Endothelial cell of umbilical vein (primary cell): ENCODE results near the gene DDX31. TPM values are rescaled to one million over a fixed set of nuclear protein-coding genes. Genes with fewer than 3 reads are reported as not detected.

Experiments
- BruUV-seq: library from RNA; stranded (reverse); fragments of 400-500 nt; replicated peaks from 2 replicates; lab custom pipeline; 2021; lab: Mats Ljungman, UMichigan
- CTCF ChIA-PET: fragments of 300-600, 350-600 bp; sonication (Branson Sonifier 250); formaldehyde crosslinking; loops from one replicate; lab custom pipeline; 2021; ENCODE audit warnings: antibody characterized with exemption, inconsistent platforms; lab: Charles Lee
- POLR2A ChIA-PET: fragments of 300-600, 350-600 bp; sonication (Branson Sonifier 250); formaldehyde crosslinking; loops from one replicate; lab custom pipeline; 2021; ENCODE audit warnings: antibody characterized with exemption, inconsistent platforms; lab: Charles Lee
- DNase-seq: peaks from one replicate; pipeline ENCODE4 v3.0.0-alpha.2; 2011; ENCODE audit warnings: low read depth, low spot score
- FAIRE-seq: peaks from 2 replicates; lab custom pipeline; 2011; peaks lifted over from hg19 to GRCh38; lab: Jason Lieb, UNC
- H2AFZ ChIP-seq: 2 replicates; pipeline ENCODE4 v1.6.0; 2012; ENCODE audit warnings: low read depth, low read length, control low read depth, inconsistent platforms
- H3K27ac ChIP-seq: 2 replicates; pipeline ENCODE4 v1.5.1; 2011; ENCODE audit warnings: low read depth, mild to moderate bottlenecking, control low read depth, low read length, moderate library complexity; ENCODE audit not compliant: insufficient read depth
- H3K27me3 ChIP-seq, 2 experiments: 2 replicates each; pipeline versions ENCODE4 v1.6.0 to v1.6.1; 2011; ENCODE audit warnings: low read length in 2 of 2, mixed read lengths in 1 of 2; ENCODE audit not compliant: control insufficient read depth in 2 of 2, insufficient read depth in 2 of 2
- H3K36me3 ChIP-seq, 2 experiments: 2 replicates in 1 of 2; 3 replicates in 1 of 2; pipeline ENCODE4 v1.5.1; 2011; ENCODE audit warnings: low read length in 2 of 2, mild to moderate bottlenecking in 1 of 2, moderate library complexity in 1 of 2; ENCODE audit not compliant: control insufficient read depth in 2 of 2, insufficient read depth in 2 of 2; ENCODE audit errors: extremely low read depth in 1 of 2
- H3K4me1 ChIP-seq: 3 replicates; pipeline ENCODE4 v1.5.1; 2011; ENCODE audit warnings: mild to moderate bottlenecking, low read length; ENCODE audit not compliant: control insufficient read depth, insufficient read depth; ENCODE audit errors: extremely low read depth
- H3K4me2 ChIP-seq: 2 replicates; pipeline ENCODE4 v1.6.1; 2011; ENCODE audit warnings: low read length, control low read depth, mixed read lengths; ENCODE audit not compliant: insufficient read depth
- H3K4me3 ChIP-seq, 3 experiments: fragments of 200-600 bp in 1 of 3; sonication (generic), shearing (Covaris generic) in 1 of 3; replicated peaks in 1 of 3; 2 replicates each; pipeline ENCODE4 v1.5.1; 2011 to 2016; ENCODE audit warnings: control low read depth in 3 of 3, low read length in 3 of 3, mild to moderate bottlenecking in 2 of 3, inconsistent platforms in 1 of 3, low read depth in 1 of 3, moderate library complexity in 1 of 3; ENCODE audit not compliant: insufficient read depth in 1 of 3
- H3K79me2 ChIP-seq: 2 replicates; pipeline ENCODE4 v1.6.0; 2012; ENCODE audit warnings: low read length, inconsistent platforms; ENCODE audit not compliant: control insufficient read depth, insufficient read depth
- H3K9ac ChIP-seq: replicated peaks from 2 replicates; pipeline ENCODE3; 2011; ENCODE audit warnings: low read length, control low read depth; ENCODE audit not compliant: insufficient read depth; ENCODE audit errors: extremely low read depth
- H3K9me1 ChIP-seq: replicated peaks from 3 replicates; pipeline ENCODE4 v1.6.0; 2011; ENCODE audit warnings: mild to moderate bottlenecking, low read length; ENCODE audit not compliant: control insufficient read depth, insufficient read depth; ENCODE audit errors: extremely low read depth
- H3K9me3 ChIP-seq: replicated peaks from 2 replicates; pipeline ENCODE4 v1.5.1; 2012; ENCODE audit warnings: low read length, inconsistent platforms; ENCODE audit not compliant: control insufficient read depth, insufficient read depth
- H4K20me1 ChIP-seq: replicated peaks from 2 replicates; pipeline ENCODE3; 2011; ENCODE audit warnings: mild to moderate bottlenecking, low read length; ENCODE audit not compliant: control insufficient read depth, insufficient read depth; ENCODE audit errors: extremely low read depth
- CTCF ChIP-seq, 2 donors: IDR thresholded peaks; 1 replicate in 1 of 2; 2 replicates in 1 of 2; pipeline ENCODE4 v1.5.1; 2011; ENCODE audit warnings: low read length in 2 of 2, mild to moderate bottlenecking in 2 of 2, moderate library complexity in 2 of 2, control low read depth in 1 of 2, inconsistent platforms in 1 of 2, low read depth in 1 of 2; ENCODE audit not compliant: insufficient read depth in 1 of 2; ENCODE audit errors: extremely low read depth in 1 of 2
- EZH2 ChIP-seq: IDR thresholded peaks from 2 replicates; pipeline ENCODE4 v1.6.1; 2012; ENCODE audit warnings: borderline replicate concordance, low read depth, mild to moderate bottlenecking, moderate library complexity, low read length, inconsistent platforms; ENCODE audit not compliant: severe bottlenecking
- FOS ChIP-seq: IDR thresholded peaks from 2 replicates; pipeline ENCODE4 v1.6.1; 2011; ENCODE audit warnings: mild to moderate bottlenecking, low read length, moderate library complexity, borderline replicate concordance; ENCODE audit not compliant: insufficient read depth
- GATA2 ChIP-seq: IDR thresholded peaks from 2 replicates; pipeline ENCODE4 v1.7.0; 2011; ENCODE audit warnings: low read depth, mild to moderate bottlenecking, moderate library complexity, mixed read lengths, low read length; ENCODE audit not compliant: insufficient read length, insufficient read depth
- JUN ChIP-seq: IDR thresholded peaks from 2 replicates; pipeline ENCODE4 v1.6.1; 2011; ENCODE audit warnings: borderline replicate concordance, low read depth; ENCODE audit not compliant: insufficient read length, insufficient read depth
- MAX ChIP-seq: IDR thresholded peaks from 2 replicates; pipeline ENCODE4 v1.6.1; 2011; ENCODE audit not compliant: insufficient read depth, insufficient read length
- MYC ChIP-seq: IDR thresholded peaks from one replicate; pipeline ENCODE4 v1.6.1; 2011; ENCODE audit warnings: mild to moderate bottlenecking, low read depth, low read length
- POLR2A ChIP-seq: IDR thresholded peaks from 2 replicates; pipeline ENCODE4 v1.6.1; 2012; ENCODE audit warnings: low read depth, mild to moderate bottlenecking, control low read depth, low read length
- POLR2AphosphoS5 ChIP-seq: IDR thresholded peaks from 2 replicates; pipeline ENCODE4 v1.6.1; 2012; ENCODE audit warnings: low read depth, mild to moderate bottlenecking, control low read depth, low read length, moderate library complexity; ENCODE audit not compliant: insufficient read depth
- dilution Hi-C: fragments of 300-500 bp; cut with MboI; formaldehyde crosslinking; loops from one replicate; pipeline ENCODE4 v1.15.0; 2019; ENCODE audit warnings: low sequenced_read_pairs; ENCODE audit not compliant: extremely low pct_ligation_motif_present
- intact Hi-C: fragments of 100-400 bp; cut with micrococcal nuclease; formaldehyde crosslinking; loops from one replicate; pipeline ENCODE4 v1.10.0; 2022
- polyA plus RNA-seq, 4 experiments: library from polyadenylated mRNA; depleted of rRNA in 3 of 4; stranded (reverse) in 3 of 4; unstranded in 1 of 4; fragments of >200 nt; gene quantifications; 2 replicates each; pipeline versions ENCODE4 v1.2.1 to v1.2.3, GENCODE V29; 2011 to 2012; ENCODE audit warnings: missing spikeins in 1 of 4
- total RNA-seq: library from RNA; stranded (reverse); gene quantifications from 2 replicates; pipeline ENCODE4 v1.2.3, GENCODE V29; 2021

Gene DDX31
- total and polyA plus RNA-seq, 2 donors (not counting 3 experiments of a cell fraction or from before 2014, with no cell fraction given), result 8.0 to 16.3 TPM

- ChIA-PET POLR2A (no interaction called here), CTCF (no interaction called here)
- Histone ChIP-seq H3K4me2 (no peak overlapping the region), H3K27ac (no peak overlapping the region), H3K9ac (no peak overlapping the region), H3K27me3 (no peaks in the 10 kb centered on the region), H3K4me3 (no peak overlapping the region), H3K36me3 (peaks cover 8 to 19% of the 10 kb centered on the region in 2 experiments), H2AFZ (no peak overlapping the region), H3K79me2 (no peaks in the 10 kb centered on the region), H3K9me1 (no peaks in the 10 kb centered on the region), H3K9me3 (no peaks in the 10 kb centered on the region), H4K20me1 (peaks cover 3% of the 10 kb centered on the region), H3K4me1 (no peaks in the 10 kb centered on the region)
- FAIRE-seq, result no peak
- BruUV-seq, result no TSS peak
- dilution Hi-C loops, result no loop called here
- intact Hi-C loops, result no loop called here
- TF ChIP-seq POLR2AphosphoS5, result no peak
- no peak for TF ChIP-seq POLR2A
- TF ChIP-seq EZH2, result no peak
- TF ChIP-seq MAX, result no peak
- TF ChIP-seq MYC, result no peak
- no peak for TF ChIP-seq GATA2
- TF ChIP-seq JUN, result no peak
- no peak for TF ChIP-seq CTCF (IDR thresholded peaks at IDR 0.05; ENCODE audit: extremely low read depth in 1 of 2, insufficient read depth in 1 of 2, low read depth in 1 of 2, low read length in 2 of 2)
- no peak for TF ChIP-seq FOS
- no peak for DNase-seq
Measured at GRCh38 chr9:132630116-132630515, 39.7 kb downstream of the DDX31 start.
